CD4-positive, alpha-beta T cell treated with Interleukin-15 for 1 hour (primary cell): ENCODE measurements around the gene THOC2.
A peak's percentile ranks its signal among the peaks of the same experiment; 100 is the strongest.
"Not testable (repeated sequence)": the region's sequence is repeated elsewhere in the genome, so short reads cannot be mapped to it uniquely, and the experiment has no call there.

Source experiments
- DNase-seq: peaks from one replicate; pipeline ENCODE4 v3.0.0-alpha.2; 2020

The THOC2 gene, protein sequence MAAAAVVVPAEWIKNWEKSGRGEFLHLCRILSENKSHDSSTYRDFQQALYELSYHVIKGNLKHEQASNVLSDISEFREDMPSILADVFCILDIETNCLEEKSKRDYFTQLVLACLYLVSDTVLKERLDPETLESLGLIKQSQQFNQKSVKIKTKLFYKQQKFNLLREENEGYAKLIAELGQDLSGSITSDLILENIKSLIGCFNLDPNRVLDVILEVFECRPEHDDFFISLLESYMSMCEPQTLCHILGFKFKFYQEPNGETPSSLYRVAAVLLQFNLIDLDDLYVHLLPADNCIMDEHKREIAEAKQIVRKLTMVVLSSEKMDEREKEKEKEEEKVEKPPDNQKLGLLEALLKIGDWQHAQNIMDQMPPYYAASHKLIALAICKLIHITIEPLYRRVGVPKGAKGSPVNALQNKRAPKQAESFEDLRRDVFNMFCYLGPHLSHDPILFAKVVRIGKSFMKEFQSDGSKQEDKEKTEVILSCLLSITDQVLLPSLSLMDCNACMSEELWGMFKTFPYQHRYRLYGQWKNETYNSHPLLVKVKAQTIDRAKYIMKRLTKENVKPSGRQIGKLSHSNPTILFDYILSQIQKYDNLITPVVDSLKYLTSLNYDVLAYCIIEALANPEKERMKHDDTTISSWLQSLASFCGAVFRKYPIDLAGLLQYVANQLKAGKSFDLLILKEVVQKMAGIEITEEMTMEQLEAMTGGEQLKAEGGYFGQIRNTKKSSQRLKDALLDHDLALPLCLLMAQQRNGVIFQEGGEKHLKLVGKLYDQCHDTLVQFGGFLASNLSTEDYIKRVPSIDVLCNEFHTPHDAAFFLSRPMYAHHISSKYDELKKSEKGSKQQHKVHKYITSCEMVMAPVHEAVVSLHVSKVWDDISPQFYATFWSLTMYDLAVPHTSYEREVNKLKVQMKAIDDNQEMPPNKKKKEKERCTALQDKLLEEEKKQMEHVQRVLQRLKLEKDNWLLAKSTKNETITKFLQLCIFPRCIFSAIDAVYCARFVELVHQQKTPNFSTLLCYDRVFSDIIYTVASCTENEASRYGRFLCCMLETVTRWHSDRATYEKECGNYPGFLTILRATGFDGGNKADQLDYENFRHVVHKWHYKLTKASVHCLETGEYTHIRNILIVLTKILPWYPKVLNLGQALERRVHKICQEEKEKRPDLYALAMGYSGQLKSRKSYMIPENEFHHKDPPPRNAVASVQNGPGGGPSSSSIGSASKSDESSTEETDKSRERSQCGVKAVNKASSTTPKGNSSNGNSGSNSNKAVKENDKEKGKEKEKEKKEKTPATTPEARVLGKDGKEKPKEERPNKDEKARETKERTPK (N-terminal part only)

DNA sequence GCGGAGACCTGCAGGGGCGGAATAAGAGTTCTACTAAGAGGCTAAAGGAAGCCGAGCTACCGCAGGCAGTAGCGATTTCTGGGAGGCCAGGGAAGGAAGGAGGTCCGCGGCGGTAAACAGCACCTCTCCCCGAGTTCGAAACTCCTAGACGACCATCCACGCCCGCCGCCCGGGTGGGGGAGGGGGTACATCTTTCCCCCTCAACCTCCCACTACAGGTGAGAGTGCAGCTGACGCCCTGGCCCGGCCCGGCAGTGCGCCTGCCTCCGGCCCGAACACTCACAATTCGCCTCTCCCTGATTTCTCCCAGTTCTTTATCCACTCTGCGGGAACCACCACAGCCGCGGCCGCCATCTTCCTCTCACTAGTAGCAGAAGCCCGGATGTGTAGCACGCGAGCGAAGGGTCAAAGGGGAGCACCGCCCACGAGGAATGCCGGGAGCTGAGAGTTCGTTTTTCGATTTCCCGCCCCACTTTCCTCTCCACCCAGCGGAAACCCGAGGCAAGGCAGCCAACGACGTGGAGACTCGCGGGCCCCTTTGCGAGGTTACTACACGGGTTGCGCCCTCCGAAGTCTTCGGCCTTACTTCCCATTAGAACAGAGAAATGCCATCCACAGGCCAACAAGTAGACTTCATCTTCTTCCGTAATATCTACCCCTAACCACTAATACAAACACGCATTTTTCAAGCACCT is at the start of gene THOC2:
THOC2 (minus strand) TSS at position 383 of the 694 bp plus-strand sequence; CDS start at position 353, 30 bp downstream.
- peak; percentile 80 for DNase-seq

- DNase-seq: not testable (repeated sequence)
These were observed 48.9 kb upstream of the THOC2 start for GRCh38 chrX:123781786-123782185.

DNA sequence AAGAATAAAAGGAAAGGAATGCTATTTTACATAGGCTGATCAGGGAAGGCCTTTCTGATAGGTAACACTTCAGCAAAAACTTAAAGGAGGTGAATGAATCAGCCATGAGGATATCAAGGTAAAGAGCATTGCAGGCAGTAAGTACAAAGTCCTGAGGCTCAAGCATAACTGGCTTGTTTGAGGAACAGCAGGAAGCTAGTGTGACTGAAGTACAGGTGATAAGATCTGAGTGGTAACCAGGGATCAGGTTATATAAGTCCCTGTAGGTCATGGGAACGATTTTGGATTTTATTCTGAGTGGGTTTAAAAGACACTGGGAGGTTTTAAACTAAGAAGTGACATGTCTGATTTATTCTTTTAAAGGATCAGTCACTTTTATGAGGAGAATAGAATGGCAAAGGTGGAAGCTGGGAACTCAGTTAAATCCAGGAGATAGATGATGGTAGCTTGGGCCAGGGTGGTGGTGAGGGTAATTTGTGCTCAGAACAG is 47.1 kb upstream of the THOC2 start:
- no peak for DNase-seq

DNA sequence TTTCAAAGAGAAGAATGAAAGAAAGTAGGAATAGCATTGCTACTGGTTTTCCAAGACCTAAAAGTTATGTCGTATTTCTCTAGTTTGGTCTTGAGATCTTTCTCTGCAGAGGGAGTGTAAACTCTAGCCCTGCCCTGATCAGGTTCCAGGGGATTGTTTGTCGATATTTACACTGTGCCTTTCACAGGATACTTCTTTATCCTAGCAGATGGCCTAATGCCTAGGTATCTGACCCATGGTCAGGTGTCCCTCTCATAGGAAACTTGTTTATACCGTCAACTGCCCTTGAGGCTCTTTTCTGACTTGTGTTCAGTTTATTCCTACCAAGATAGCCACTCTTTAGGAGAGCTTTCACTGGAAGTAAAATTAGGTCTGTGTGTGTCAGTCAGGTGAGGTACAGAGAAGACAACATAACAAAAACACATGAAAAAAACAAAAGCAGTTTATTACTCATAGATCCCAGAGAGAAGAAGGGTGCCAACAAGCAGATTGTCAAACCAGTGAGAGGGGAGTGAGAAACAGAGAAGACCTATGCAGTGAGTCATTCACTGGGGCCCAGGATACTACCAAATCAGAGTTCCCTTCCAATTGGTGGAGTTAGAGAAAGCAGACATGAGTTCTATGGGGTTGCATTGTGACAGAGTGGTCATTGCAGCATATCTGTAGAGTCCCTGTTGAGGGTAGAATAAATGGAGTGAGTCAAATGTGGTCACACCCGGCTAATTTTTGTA is 40.6 kb upstream of the THOC2 start:
- no peak for DNase-seq

GRCh38 chrX:123771449-123772064 is 38.7 kb upstream of the THOC2 start:
- DNase-seq: no peak

GRCh38 chrX:123764967-123765871 is 32.4 kb upstream of the THOC2 start:
- peak; percentile 45 for DNase-seq

DNA sequence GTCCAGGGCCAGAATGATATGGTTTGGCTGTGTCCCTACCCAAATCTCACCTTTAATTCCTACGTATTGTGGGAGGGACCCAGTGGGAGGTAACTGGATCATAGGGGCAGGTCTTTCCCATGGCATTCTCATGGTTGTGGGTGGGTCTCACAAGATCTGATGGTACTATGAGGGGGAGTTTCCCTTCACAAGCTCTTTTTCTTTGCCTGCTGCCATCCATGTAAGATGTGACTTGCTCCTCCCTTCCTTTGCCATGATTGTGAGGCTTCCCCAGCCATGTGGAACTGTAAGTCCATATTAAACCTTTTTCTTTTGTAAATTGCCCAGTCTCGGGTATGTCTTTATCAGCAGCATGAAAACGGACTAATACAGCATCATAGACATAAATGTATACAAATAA is 27.0 kb upstream of the THOC2 start:
- DNase-seq: not testable (repeated sequence)

DNA sequence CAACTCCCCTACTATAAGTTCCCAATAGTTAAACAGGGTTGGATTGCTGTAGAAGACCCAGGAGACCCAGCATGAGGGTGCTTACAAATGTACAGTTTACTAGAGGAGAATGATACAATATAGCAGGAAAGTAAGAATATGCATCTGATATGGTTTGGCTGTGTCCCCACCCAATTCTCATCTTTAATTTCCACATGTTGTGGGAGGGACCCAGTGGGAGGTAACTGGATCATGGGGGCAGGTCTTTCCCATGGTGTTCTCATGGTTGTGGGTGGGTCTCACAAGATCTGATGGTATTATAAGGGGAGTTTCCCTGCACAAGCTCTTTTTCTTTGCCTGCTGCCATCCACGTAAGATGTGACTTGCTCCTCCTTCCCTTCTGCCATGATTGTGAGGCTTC is 24.9 kb upstream of the THOC2 start:
- DNase-seq: not testable (repeated sequence)

DNA sequence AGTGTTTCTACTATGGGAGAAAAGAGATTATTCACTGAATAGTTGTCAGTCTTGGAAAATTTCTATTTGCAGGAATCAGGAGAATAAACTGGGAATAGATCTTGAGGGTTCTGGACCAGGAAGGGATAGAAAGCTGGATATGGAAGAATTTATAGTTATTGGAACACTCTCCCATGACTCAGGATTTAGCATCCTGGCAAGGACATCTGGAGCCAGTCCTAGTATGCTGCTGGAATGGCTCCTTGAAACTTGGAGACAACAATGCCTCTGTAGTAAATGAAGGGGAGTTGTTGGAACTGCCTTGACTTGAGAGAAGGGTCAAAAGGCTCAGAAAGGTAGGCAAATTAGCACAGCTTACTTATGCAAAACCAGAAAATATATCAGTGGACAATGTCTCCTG is 23.5 kb upstream of the THOC2 start:
- DNase-seq: no peak

DNA sequence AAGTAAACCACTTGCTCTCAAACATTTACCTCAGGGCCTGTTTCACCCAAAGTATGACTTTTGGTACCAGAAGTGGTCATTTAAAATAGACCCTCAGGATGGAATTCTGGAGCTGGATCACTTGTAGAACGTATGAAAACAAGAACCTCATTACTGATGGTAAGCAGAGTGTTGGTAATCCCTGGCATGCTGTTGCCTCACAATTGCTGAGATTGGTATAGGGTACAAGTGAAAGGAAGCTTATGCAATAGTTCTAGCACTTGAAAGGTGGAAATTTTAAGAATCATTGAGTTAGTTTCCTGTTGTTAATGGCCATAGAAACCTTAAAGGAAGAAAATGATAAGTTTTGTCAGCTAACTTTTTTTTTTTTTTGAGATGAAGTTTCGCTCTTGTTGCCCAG is 22.3 kb upstream of the THOC2 start:
- DNase-seq: no peak

DNA sequence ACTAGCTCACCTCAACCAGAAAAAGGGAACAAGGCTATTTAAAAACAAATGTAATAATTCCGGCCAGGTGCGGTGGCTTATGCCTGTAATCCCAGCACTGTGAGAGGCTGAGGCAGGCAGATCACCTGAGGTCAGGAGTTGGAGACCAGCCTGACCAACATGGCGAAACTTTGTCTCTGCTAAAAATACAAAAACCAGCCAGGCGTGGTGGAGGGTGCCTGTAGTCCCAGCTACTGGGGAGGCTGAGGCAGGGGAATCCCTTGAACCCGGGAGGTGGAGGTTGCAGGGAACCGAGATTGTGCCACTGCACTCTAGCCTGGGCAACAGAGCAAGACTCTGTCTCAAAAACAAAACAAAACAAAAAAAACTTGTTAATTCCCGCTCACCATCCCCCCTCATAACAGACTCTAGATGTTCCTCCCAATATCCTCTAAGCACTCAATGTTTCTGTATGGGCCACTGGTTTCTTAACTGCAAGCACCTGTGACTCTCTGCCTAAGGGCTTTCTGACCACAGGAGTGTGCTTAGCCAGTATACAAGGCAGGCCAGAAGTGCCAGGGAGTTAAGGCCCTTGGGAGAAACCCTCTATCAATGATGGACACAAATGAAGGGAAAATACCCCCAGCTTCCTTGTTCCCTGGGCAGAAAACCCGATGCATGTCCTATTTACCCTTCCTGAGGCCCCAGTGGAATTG is 21.0 kb upstream of the THOC2 start:
- DNase-seq: no peak

DNA sequence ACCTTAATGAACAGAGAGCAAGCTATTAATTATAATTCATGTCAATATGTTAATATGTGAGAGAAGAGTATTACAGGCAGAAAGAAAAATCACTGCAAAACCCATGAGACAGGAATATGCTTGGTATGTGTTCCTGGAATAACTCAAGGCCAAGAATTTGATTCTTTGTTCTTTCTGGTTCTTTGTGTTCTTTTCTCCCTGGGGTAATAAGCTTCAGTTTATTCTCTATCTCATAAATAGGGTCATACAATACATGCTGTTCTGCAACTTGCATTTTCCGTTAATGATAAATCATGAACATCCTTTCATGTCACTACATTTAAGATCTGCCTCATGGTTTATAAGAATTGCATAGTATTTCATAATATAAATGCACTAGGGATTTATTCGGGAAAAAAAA is 16.8 kb upstream of the THOC2 start:
- no peak for DNase-seq

GRCh38 chrX:123745511-123745910 is 12.7 kb upstream of the THOC2 start:
- DNase-seq: no peak

DNA sequence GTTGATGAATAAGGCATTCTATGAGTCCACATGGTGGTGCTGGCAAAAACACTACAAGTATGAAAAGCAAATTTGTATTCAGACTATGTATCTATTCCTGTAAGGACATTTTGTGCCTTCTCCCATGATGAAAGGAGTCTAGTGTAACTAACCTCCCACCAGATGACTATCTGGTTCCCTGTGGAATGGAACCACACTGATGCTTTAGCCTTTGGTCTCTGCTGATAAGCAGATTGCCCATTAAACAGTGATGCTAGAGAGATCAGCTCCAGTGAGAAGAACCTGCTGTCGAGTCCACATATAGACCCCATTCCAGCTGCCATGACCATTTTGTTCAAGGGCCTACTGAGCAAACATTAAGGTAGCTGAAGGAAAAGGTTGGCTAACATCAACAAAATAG is 10.5 kb upstream of the THOC2 start:
- DNase-seq: no peak

GRCh38 chrX:123742440-123742839 is 9.6 kb upstream of the THOC2 start:
- DNase-seq: no peak

- no peak for DNase-seq
These were observed 7.7 kb upstream of the THOC2 start for GRCh38 chrX:123740536-123740935.

GRCh38 chrX:123740006-123740405 is 7.2 kb upstream of the THOC2 start:
- no peak for DNase-seq

DNA sequence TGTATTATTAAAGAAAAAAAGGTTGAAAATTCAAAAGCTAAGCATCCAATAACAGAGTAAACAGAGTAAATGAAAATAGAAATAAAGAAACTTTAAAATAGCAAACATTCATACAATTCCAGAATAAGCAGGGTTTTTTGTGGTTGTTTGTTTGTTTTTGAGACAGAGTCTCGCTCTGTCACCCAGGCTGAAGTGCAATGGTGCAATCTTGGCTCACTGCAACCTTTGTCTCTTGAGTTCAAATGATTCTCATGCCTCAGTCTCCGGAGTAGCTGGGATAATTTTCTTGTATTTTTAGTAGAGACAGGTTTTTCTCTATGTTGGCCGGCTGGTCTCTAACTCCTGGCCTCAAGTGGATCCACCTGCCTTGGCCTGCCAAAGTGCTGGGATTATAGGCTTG is 6.6 kb upstream of the THOC2 start:
- no peak for DNase-seq

GRCh38 chrX:123738378-123738940 is 5.6 kb upstream of the THOC2 start:
- DNase-seq: no peak
